Coronary artery (tissue), 2 donors: Measurements from ENCODE around the gene PTAR1.

Source experiments
- DNase-seq: peaks from one replicate; pipeline ENCODE4 v3.0.0-alpha.2; 2017; ENCODE audit warnings: low spot score
- H3K27ac ChIP-seq, 2 donors: fragments of 200-600 bp; sonication (generic); one replicate each; pipeline ENCODE4 v1.5.1; 2016 to 2019
- H3K4me3 ChIP-seq: fragments of 200-600 bp; sonication (generic); 2 replicates; pipeline ENCODE4 v1.5.1; 2016; ENCODE audit warnings: mild to moderate bottlenecking, moderate library complexity
- CTCF ChIP-seq: fragments of 200-600 bp; sonication (generic); IDR thresholded peaks from one replicate; pipeline ENCODE4 v1.5.1; 2019; ENCODE audit warnings: antibody characterized with exemption

Gene PTAR1

GRCh38 chr9:69715096-69715495 is 44.7 kb downstream of the PTAR1 start:
- TF ChIP-seq CTCF = no peak
- no peak overlapping the region for H3K27ac ChIP-seq
- H3K4me3 ChIP-seq = no peak overlapping the region
- no peak for DNase-seq

GRCh38 chr9:69697475-69697874 is 62.3 kb downstream of the PTAR1 start:
- H3K4me3 ChIP-seq = no peak overlapping the region
- no peak for DNase-seq
- TF ChIP-seq CTCF = no peak
- H3K27ac ChIP-seq = no peak overlapping the region

- TF ChIP-seq CTCF = no peak
- no peak for DNase-seq
- Histone ChIP-seq H3K27ac (no peak overlapping the region), H3K4me3 (no peak overlapping the region)
Measured at GRCh38 chr9:69696802-69697201, 63.0 kb downstream of the PTAR1 start.

- DNase-seq = no peak
- Histone ChIP-seq H3K27ac (no peak overlapping the region), H3K4me3 (no peak overlapping the region)
- no peak for TF ChIP-seq CTCF
Measured at GRCh38 chr9:69689991-69690538, 69.7 kb downstream of the PTAR1 start.

GRCh38 chr9:69683927-69684326 is 75.9 kb downstream of the PTAR1 start:
- Histone ChIP-seq H3K27ac (no peak overlapping the region), H3K4me3 (no peak overlapping the region)
- DNase-seq = no peak
- TF ChIP-seq CTCF = no peak

- no peak overlapping the region for H3K4me3 ChIP-seq
Measured at GRCh38 chr9:69678843-69679538, 80.8 kb downstream of the PTAR1 start.

More at GRCh38 chr9:69678843-69679538, 80.8 kb downstream of the PTAR1 start:
- no peak for DNase-seq
- H3K27ac ChIP-seq = no peak overlapping the region
- TF ChIP-seq CTCF = no peak
